Urothelium cell line (cell line): Measurements from ENCODE around the gene SERGEF.
"Not testable (repeated sequence)": the region's sequence is repeated elsewhere in the genome, so short reads cannot be mapped to it uniquely, and the experiment has no call there.

Source experiments
- DNase-seq: peaks from one replicate; pipeline ENCODE4 v3.0.0; 2011; ENCODE audit warnings: low spot score, mixed read lengths
- FAIRE-seq: peaks from 2 replicates; lab custom pipeline; 2011; peaks lifted over from hg19 to GRCh38; lab: Jason Lieb, UNC

The SERGEF gene

GRCh38 chr11:18001191-18001590, 11.7 kb downstream of the SERGEF start:
- DNase-seq (no peak), FAIRE-seq (no peak)

- DNase-seq (no peak), FAIRE-seq (no peak)
Observed at GRCh38 chr11:18000760-18001159, 12.1 kb downstream of the SERGEF start.

GRCh38 chr11:18000128-18000527, 12.7 kb downstream of the SERGEF start:
- DNase-seq, FAIRE-seq: not testable (repeated sequence)

- no peak for FAIRE-seq
- DNase-seq, result no peak
Observed at GRCh38 chr11:17992916-17993315, 19.9 kb downstream of the SERGEF start.

- peak; percentile 52 for DNase-seq
- no peak for FAIRE-seq
Observed at GRCh38 chr11:17991783-17992433, 20.9 kb downstream of the SERGEF start.

GRCh38 chr11:17989306-17989705, 23.5 kb downstream of the SERGEF start:
- no peak for DNase-seq
- FAIRE-seq, result no peak

- no peak for FAIRE-seq
- DNase-seq, result no peak
Observed at GRCh38 chr11:17988465-17988864, 24.4 kb downstream of the SERGEF start.

- DNase-seq, result no peak
Observed at GRCh38 chr11:17987826-17988225, 25.0 kb downstream of the SERGEF start.

GRCh38 chr11:17986711-17987220, 26.1 kb downstream of the SERGEF start:
- FAIRE-seq (no peak), DNase-seq (no peak)

More at GRCh38 chr11:17987826-17988225, 25.0 kb downstream of the SERGEF start:
- FAIRE-seq, result no peak

- FAIRE-seq (no peak), DNase-seq (peak; percentile 46)
Observed at GRCh38 chr11:17986007-17986710, 26.7 kb downstream of the SERGEF start.

- peak; percentile 72 for DNase-seq
- FAIRE-seq, result no peak
Observed at GRCh38 chr11:17985517-17985916, 27.3 kb downstream of the SERGEF start.

- no peak for DNase-seq
- FAIRE-seq, result no peak
Observed at GRCh38 chr11:17983569-17983968, 29.3 kb downstream of the SERGEF start.

- DNase-seq (peak; percentile 69), FAIRE-seq (no peak)
Observed at GRCh38 chr11:17979770-17980371, 33.0 kb downstream of the SERGEF start.

GRCh38 chr11:17978553-17979287, 34.1 kb downstream of the SERGEF start:
- DNase-seq (peak; percentile 72), FAIRE-seq (peak; percentile 79)

- DNase-seq (no peak), FAIRE-seq (no peak)
Observed at GRCh38 chr11:17976651-17977050, 36.2 kb downstream of the SERGEF start.

GRCh38 chr11:17974246-17974645, 38.6 kb downstream of the SERGEF start:
- no peak for FAIRE-seq
- DNase-seq, result no peak

GRCh38 chr11:17972987-17973386, 39.9 kb downstream of the SERGEF start:
- DNase-seq, result peak; percentile 90
- FAIRE-seq, result peak; percentile 50

- no peak for FAIRE-seq
- DNase-seq, result no peak
Observed at GRCh38 chr11:17968206-17968605, 44.6 kb downstream of the SERGEF start.

GRCh38 chr11:17967661-17968060, 45.2 kb downstream of the SERGEF start:
- FAIRE-seq, result no peak
- DNase-seq, result no peak

- DNase-seq (no peak), FAIRE-seq (no peak)
Observed at GRCh38 chr11:17960091-17960490, 52.8 kb downstream of the SERGEF start.

GRCh38 chr11:17958446-17958845, 54.4 kb downstream of the SERGEF start:
- no peak for DNase-seq
- FAIRE-seq, result no peak
